HG02759 (cell line): ENCODE measurements around the gene NDUFB10.

Experiments
- ATAC-seq: cut with Tn5 transposase; IDR thresholded peaks from one replicate; pipeline ENCODE4 v1.9.1; 2021; ENCODE audit warnings: mild to moderate bottlenecking, moderate library complexity; ENCODE audit not compliant: unreplicated experiment

The NDUFB10 gene

DNA sequence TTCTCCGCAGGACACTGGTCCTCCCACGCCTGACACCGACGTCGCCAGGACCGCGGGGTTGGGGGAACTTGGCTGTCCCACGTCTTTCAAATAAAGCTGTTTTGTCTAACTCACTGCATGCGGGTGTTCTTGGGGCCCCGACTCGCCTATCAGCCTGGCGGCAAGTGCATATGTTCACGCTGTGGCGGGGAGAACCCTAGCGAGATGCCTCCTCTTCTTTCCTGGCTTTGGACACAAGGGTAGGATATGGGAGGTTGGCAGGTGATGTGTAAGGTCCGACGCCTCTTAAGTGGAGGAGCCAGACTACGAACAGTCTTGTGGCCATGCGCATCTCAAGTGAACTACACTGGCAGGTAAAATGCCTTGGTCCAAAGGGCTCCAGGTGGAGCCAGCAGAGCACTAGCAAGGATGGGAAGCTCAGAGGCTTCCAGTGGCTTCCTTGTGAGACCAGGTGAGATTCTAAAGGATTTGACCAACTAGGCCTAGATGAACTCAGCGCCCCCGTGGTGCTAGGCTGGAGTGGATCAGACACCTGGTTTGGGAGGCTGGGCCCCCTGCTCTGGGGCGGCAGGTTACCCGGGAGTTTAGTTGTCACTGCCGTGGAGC is 6.2 kb downstream of the NDUFB10 start:
- no peak for ATAC-seq

DNA sequence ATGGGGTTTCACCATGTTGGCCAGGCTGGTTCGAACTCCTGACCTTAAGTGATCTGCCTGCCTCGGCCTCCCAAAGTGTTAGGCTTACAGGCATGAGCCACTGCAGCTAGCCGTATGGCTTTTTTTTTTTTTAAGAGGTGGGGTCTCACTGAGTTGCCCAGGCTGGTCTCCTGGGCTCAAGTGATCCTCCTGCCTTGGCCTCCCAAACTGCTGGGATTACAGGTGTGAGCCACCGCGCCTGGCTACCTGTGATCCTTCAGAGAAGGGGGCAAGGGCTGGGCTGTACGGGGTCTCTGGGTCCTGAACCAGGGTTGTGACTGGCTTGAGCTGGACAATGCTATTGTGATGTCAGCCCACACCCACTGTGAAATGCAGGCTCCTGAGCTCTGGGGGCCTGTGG is 7.1 kb downstream of the NDUFB10 start, which contains the start of gene RNF151:
Gene RNF151 (plus strand): TSS at position 397 of the 400 bp plus-strand sequence. CDS start 26 bp downstream, outside the sequence.
- ATAC-seq: no peak

DNA sequence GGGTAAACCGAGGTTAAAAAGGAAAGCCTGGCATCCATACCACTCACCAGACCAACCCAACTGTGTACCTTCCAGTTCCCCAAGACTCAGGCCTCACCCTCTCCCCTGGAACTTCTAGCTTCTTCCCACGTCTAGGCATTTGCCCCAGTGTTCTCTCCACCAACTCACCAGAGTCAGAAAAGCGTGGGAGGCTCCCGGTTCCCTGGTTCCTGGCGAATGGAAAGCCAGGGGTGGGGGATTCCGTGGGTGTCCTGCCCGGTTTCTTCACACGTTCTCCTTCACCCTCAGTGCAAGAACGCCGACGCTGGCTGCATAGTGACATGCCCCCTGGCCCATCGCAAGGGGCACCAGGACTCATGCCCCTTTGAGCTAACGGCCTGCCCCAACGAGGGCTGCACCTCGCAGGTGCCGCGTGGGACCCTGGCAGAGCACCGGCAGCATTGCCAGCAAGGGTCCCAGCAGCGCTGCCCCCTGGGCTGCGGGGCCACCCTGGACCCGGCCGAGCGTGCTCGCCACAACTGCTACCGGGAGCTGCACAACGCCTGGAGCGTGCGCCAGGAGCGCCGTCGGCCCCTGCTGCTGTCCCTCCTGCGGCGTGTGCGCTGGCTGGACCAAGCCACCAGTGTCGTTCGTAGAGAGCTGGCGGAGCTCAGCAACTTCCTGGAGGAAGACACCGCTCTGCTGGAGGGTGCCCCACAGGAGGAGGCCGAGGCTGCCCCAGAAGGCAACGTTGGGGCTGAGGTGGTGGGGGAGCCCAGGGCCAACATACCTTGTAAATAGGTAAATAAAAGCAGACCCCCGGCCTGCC is 9.0 kb downstream of the NDUFB10 start:
- ATAC-seq: no peak

DNA sequence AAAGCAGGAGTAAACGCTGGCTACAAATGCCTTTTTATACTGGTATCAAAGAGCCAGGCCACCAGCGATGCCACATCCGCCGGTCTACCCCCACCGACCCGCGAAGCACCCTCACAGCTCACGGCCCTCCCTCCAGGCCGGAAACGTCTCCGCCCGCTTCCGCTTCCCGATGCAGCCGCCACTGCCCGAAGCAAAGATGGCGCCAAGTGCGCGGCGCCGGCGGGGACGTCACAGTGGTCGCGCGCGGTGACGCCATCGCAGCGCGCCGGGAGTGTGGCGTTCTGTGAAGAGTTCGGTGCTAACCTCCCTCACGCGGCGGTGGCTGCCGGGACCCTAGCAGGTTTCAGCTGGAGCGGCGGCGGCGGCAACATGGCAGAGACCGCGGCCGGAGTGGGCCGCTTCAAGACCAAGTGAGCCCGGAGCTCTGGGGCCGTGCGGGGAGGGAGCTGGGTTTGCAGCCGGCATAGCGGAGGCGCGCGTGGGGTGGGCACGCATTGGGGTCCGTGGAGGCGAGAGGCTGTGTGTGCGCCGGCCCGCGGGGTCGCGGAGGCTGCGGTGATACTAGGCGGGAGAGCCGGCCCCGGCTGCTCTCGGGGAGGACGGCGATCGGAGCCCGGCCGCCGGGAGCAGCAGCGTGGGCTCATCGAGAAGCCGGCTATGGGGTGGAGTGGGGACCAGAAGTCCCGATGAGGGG is 12.6 kb downstream of the NDUFB10 start, which contains the start of gene TBL3:
Gene TBL3 (plus strand): TSS at position 258 of the 694 bp plus-strand sequence. CDS start 112 bp downstream, at position 370.
- peak; percentile 89 for ATAC-seq

DNA sequence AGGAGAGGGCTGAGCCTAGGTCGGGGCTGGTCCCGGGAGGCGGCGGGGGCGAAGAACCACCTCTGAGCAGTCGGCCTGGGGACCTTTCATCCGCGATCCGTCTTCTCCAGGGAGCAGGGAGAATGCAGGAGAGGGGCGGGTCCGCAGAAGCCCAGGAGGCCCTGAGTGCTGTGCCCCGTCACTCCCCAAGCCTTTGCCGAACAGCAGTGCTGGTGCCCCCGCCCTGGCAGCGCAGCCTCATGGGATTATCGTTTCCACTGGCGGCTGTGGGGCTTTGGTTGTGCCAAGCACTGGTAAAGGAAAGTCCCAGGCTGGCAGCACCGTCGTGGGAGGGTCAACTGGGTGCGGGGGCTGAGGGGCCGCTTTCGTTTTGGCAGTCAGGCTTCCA is 13.1 kb downstream of the NDUFB10 start:
- no peak for ATAC-seq

DNA sequence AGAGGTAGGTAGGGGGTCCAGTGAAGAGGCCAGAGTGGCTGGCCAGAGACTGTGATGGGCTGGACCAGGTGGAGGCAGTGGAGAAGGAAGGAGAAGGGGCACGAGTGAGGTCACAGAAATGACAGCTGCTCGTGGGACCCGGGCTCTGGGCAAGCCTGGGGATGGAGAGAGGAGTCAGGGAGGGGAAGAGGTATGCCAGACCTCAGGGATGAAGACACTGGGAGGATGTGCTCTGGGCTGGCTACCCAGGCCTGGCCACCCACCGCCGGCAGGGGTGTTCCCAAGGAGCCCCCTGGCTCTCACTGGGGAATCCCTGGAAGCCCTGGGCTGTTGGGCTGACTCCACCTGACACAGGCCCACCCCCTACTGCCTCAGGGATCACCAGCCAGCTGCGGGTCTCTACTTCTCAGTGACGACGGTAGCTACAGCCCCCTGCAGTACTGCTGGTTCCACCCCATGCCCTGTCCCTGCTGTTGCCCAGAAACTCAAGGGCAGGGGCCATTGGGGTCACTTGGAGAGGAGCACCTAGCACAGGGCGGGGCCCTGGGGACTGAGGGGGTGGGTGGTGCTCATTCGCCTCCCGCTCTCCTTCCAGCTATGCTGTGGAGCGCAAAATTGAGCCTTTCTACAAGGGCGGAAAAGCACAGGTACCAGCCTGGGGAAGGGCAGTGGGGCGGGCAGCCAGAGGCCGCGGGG is 14.3 kb downstream of the NDUFB10 start:
- ATAC-seq: no peak

DNA sequence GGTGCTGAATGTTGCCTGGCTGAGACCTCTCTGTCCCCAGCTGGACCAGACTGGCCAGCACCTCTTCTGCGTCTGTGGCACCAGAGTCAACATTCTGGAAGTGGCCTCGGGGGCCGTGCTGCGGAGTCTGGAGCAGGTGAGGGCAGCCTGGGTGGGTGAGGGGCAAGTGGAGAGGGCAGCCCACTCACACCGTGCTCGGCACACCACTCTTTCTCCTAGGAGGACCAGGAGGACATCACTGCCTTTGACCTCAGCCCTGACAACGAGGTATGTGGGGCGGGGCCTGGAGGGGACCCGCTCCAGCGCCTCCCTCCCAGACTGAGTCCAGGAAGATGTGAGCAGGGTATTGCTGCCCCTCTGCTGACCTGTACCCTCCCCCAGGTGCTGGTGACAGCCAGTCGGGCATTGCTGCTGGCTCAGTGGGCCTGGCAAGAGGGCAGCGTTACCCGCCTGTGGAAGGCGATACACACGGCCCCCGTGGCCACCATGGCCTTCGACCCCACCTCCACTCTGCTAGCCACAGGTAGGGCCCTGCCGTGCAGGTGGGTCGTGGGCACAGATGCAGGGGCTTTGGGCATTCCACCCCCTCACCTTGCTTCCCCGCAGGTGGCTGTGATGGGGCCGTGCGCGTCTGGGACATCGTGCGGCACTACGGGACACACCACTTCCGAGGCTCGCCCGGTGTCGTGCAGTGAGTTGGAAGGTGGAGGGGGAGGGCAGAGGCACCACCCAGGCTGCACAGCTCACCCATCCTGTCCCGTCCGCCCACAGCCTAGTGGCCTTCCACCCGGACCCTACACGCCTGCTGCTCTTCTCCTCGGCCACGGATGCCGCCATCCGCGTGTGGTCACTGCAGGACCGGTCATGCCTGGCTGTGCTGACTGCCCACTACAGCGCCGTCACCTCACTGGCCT is 15.1 kb downstream of the NDUFB10 start:
- no peak for ATAC-seq

DNA sequence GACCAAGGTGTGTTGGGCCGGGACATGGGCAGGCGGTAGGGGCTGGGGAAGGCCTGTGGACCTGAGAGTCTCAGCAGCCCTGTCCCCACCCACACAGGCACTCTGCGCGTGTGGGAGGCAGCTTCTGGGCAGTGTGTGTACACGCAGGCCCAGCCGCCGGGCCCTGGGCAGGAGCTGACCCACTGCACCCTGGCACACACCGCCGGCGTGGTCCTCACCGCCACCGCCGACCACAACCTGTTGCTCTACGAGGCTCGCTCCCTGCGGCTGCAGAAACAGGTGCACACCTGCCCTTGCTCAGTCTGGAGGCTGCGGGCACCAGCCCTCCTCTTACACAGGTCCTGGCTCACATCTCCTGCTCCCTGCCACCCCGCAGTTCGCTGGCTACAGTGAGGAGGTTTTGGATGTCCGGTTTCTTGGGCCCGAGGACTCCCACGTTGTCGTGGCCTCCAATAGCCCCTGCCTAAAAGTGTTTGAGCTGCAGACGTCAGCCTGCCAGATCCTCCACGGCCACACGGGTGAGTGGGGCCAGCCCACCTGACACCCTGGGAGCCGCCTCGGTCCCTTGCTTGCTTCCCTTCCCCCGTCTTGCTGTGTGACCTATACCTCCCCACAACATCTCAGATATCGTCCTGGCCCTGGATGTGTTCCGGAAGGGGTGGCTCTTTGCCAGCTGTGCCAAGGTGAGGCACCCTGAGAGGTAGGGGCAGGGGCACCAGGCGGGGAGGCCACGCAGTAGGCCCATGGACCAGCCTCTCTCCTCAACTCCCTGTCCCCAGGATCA is 16.3 kb downstream of the NDUFB10 start:
- ATAC-seq: no peak

DNA sequence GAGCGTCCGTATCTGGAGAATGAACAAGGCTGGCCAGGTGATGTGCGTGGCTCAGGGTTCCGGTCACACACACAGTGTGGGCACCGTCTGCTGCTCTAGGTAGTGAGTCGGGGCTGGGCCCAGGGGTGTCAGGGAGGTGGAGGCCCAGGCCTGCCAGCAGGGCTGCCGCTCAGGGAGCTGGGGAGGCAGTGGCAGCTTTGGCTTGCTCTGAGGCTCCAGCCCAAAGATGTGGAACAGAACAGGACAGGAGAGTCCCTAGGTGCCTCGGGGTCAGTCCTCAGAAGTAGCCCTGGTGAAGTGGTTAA is 16.8 kb downstream of the NDUFB10 start:
- ATAC-seq: no peak

DNA sequence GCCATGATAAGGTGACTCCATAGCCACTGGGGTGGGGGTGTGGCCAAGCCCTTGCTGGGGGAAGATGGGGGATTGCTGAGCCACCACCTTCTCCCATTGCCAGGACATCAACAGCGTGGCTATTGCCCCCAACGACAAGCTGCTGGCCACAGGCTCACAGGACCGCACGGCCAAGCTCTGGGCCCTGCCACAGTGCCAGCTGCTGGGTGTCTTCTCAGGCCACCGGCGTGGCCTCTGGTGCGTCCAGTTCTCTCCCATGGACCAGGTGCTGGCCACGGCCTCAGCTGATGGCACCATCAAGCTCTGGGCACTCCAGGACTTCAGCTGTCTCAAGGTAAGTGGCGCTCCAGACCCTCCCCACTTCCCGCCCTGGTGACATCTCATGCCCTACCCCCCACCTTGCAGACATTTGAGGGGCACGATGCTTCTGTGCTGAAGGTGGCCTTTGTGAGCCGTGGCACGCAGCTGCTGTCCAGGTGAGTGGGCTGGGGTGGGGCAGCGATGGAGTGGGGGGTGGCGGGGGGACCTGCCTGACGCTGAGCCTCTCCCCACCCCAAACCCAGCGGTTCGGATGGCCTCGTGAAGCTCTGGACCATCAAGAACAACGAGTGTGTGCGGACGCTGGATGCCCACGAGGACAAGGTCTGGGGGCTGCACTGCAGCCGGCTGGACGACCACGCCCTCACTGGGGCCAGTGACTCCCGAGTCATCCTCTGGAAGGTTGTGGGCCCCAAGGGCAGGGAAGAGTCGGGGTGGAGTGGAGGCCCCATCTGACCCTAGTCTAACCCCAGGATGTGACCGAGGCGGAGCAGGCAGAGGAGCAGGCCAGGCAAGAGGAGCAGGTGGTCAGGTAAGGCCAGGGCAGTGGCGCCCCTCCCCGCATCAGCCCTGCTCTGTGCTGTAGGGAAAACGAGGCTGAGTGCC is 17.9 kb downstream of the NDUFB10 start:
- ATAC-seq: no peak

DNA sequence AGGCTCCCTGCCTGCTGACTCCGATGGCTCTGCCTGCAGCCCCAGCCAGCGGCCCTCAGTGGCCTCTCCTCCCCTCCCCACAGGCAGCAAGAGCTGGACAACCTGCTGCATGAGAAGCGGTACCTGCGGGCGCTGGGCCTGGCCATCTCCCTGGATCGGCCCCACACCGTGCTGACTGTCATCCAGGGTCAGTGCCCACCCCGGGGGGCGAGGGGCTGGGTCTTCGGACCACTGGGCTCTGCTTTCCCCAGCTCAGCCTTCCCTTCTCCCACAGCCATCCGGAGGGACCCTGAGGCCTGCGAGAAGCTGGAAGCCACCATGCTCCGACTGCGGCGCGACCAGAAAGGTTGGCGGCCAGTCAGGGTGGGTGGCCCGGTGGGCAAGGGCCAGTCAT is 18.5 kb downstream of the NDUFB10 start:
- no peak for ATAC-seq

DNA sequence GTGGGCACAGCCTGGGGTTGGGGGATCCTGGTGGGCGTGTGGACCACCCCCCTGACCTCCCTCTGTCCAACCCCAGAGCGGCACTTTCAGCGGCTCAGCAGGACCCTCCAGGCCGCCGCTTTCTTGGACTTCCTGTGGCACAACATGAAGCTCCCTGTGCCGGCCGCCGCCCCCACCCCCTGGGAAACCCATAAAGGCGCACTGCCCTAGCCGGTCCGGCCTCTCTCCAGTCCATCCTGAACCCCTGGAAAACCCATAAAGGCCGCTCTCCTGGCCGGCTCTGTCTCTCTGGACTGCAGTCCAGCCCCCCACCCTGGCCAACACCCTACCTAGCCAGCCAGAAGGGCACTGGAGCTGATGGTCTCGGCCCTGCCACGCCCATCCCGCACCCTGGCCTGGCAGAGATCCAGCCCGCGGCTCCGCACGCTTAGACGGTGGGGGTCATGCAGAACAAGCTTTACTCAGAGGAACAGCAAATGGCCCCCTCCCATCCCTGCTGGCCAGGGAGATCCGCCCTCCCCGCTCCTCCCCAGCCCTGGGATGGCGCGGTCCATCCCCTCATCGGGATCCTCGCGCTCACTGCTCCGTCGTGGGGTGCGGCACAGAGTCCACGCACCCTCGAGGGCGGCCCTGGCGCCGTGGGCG is 19.3 kb downstream of the NDUFB10 start:
- no peak for ATAC-seq

DNA sequence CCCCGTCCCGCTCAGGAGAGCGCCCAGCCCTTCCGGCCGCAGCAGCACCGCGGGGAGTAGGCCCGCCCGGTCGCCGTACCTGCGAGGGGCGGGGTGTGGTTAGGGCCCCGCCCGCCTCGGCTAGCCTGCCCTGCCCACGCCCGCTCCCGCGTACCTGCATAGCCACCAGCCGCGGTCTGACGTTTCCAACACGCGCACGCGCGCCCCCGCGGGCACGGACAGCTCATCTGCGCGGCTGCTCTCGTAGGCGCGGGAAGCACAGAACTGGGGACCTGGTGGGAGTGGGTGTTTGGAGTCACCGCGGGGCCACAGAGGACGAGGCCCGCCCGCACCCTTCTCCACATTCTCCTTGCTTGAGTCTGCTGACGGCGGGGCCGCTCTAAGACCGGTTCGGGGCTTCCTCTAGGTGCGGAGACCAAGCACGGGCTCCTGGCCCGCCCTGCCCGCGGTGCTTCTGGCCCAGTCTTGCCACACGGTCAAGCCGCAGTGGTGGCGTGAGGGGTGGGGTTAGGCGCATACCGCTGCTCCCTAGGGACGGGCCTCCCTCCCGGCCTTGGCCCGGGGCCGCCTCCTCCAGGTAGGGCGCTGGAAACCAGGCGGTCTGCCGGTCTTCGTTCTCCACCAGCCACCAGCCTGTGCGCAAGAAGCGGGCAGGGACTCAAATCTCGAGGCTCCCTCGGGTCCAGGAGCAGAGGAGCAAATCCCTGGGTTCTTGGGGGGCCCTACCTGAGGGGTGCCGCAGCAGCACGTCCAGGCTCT is 20.1 kb downstream of the NDUFB10 start:
- no peak for ATAC-seq

DNA sequence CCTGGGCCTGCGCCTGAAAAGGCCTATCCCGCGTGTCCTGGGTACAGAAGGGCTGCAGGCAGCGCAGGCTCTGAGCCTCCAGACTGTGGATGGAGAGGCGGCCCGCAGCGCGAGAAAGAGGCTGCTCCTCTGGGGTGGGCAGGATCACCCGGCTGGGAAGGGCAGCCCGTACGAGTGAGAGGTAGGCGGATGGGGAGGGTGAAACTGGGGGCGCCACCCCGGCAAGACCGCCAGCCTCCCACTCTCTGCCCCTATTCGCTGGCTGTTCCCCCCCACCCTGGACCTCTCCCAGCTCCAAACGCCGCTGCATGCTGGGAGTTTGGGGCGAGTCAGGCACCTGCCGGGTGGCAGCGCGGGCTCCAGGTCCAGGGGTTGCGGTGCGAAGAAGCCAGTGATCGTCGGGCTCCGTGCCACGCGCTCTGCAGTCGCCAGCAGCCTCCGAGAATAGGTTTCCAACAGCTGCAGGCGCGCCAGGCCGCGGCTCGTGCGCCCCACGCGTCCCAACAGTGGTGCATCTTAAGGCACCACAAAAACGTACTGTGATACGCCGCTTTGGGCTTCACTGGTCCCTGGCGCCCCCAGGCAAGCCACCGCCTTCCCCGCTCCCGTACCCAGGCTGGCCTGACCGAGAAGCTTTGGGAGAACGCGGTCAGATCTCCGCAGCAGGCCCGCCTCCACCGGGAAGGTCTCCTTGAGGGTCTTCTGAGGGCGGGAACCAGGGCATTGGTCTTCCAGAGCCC is 20.9 kb downstream of the NDUFB10 start:
- ATAC-seq: no peak

DNA sequence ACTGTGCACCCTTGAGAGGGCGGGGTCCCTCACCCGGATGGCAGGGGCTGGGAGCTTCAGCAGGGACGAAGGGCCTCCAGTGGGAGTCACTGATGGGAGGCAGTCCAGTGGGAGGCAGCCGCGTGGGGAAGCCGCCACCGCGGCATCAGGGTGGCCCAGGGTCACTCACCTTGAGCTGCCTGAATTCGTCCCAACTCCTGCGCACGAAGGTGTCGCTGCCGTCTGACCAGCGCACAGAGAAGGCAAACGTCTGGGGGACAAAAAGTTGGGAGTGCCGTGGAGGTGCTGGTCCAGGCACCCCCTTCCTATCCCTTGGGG is 21.4 kb downstream of the NDUFB10 start:
- no peak for ATAC-seq

DNA sequence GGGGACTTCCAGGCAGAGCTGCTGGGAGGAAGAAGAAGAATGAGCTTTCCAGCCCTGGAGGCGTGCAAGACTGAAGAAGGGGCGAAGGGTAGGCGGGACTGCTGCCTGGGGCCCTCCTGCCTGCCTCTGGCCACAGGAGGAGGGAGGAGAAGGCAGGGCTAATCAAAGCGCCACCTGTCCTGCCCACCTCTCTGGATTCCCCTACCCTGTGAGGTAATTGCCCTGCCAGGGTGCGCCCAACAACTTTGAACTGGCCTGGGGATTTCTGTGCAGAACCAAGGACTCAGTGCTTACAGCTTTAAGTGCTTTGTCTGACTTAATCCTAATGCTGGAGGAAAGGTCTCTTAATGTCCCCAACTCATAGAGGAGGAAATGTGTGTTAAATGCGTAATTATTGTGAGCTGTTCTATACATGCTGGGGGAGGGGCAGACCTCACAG is 22.1 kb downstream of the NDUFB10 start, which contains the start of gene NOXO1:
Gene NOXO1 (minus strand): TSS at position 72 of the 439 bp plus-strand sequence. CDS start 290 bp downstream, outside the sequence.
- no peak for ATAC-seq
